Liver (tissue), 9 donors: Measurements from ENCODE around the gene SOWAHC. TPM values are rescaled to one million over a fixed set of nuclear protein-coding genes. Genes with fewer than 3 reads are reported as not detected.
"Not testable (repeated sequence)": the region's sequence is repeated elsewhere in the genome, so short reads cannot be mapped to it uniquely, and the experiment has no call there.

Source experiments
- DNase-seq: peaks from one replicate; pipeline ENCODE4 v3.0.0-alpha.2; 2017; ENCODE audit warnings: low spot score
- H3K27ac ChIP-seq, 2 donors: one replicate each; pipeline ENCODE4 v1.7.0; 2013; ENCODE audit warnings: inconsistent platforms in 2 of 2, low read length in 2 of 2, control low read depth in 1 of 2, low read depth in 1 of 2, mild to moderate bottlenecking in 1 of 2
- H3K27me3 ChIP-seq, 4 donors: one replicate each; pipeline versions ENCODE4 v1.6.1 to v1.7.0; 2013; ENCODE audit warnings: low read length in 3 of 4, inconsistent platforms in 1 of 4, mild to moderate bottlenecking in 1 of 4, moderate library complexity in 1 of 4; ENCODE audit not compliant: control insufficient read depth in 4 of 4, insufficient read depth in 4 of 4
- H3K36me3 ChIP-seq, 4 donors: one replicate each; pipeline versions ENCODE4 v1.6.1 to v1.7.0; 2013; ENCODE audit warnings: low read length in 3 of 4, mild to moderate bottlenecking in 3 of 4, low read depth in 1 of 4, moderate library complexity in 1 of 4; ENCODE audit not compliant: control insufficient read depth in 4 of 4, insufficient read depth in 3 of 4
- H3K4me1 ChIP-seq, 4 donors: one replicate each; pipeline versions ENCODE4 v1.6.1 to v1.7.0; 2013; ENCODE audit warnings: low read length in 3 of 4, mild to moderate bottlenecking in 3 of 4, moderate library complexity in 1 of 4; ENCODE audit not compliant: control insufficient read depth in 4 of 4, insufficient read depth in 4 of 4
- H3K4me3 ChIP-seq, 3 donors: one replicate each; pipeline versions ENCODE4 v1.6.1 to v1.7.0; 2013; ENCODE audit warnings: low read length in 3 of 3, control low read depth in 1 of 3, low read depth in 1 of 3, mild to moderate bottlenecking in 1 of 3
- H3K9ac ChIP-seq, 2 donors: one replicate each; pipeline ENCODE4 v1.7.0; 2013; ENCODE audit warnings: low read length in 2 of 2, mild to moderate bottlenecking in 2 of 2, moderate library complexity in 2 of 2, control low read depth in 1 of 2, low read depth in 1 of 2
- H3K9me3 ChIP-seq, 4 donors: one replicate each; pipeline versions ENCODE4 v1.6.1 to v1.7.0; 2013; ENCODE audit warnings: low read length in 3 of 4; ENCODE audit not compliant: control insufficient read depth in 4 of 4
- CTCF ChIP-seq: fragments of 150-350 bp; IDR thresholded peaks from 2 replicates; pipeline ENCODE4 v1.5.1; 2017; ENCODE audit warnings: improper control_type of control experiment, low read depth, low read length; ENCODE audit not compliant: missing input control
- GABPA ChIP-seq, 2 donors: IDR thresholded peaks in 1 of 2; conservative IDR thresholded peaks in 1 of 2; 2 replicates each; pipeline ENCODE4 v1.6.1; 2016; ENCODE audit warnings: antibody characterized with exemption in 2 of 2, mild to moderate bottlenecking in 1 of 2, moderate library complexity in 1 of 2
- HNF4G ChIP-seq: IDR thresholded peaks from 2 replicates; pipeline ENCODE4 v1.6.1; 2016; ENCODE audit warnings: antibody characterized with exemption
- JUND ChIP-seq, 2 donors: IDR thresholded peaks; 2 replicates each; pipeline ENCODE4 v1.6.1; 2016; ENCODE audit warnings: antibody characterized with exemption in 2 of 2
- MAX ChIP-seq: IDR thresholded peaks from 2 replicates; pipeline ENCODE4 v1.6.1; 2016; ENCODE audit warnings: antibody characterized with exemption
- REST ChIP-seq: IDR thresholded peaks from 2 replicates; pipeline ENCODE4 v1.6.1; 2016; ENCODE audit warnings: antibody characterized with exemption, mild to moderate bottlenecking
- TAF1 ChIP-seq: conservative IDR thresholded peaks from 2 replicates; pipeline ENCODE4 v1.6.1; 2016; ENCODE audit warnings: antibody characterized with exemption, mild to moderate bottlenecking
- ZBTB33 ChIP-seq: IDR thresholded peaks from 2 replicates; pipeline ENCODE4 v1.6.1; 2016; ENCODE audit warnings: antibody characterized with exemption
- WGBS: extraction: QIAGEN DNeasy Blood & Tissue Kit; methylation state at CpG from one replicate; pipeline ENCODE4 v1.1.7; 2013; 5-methylcytosine and 5-hydroxymethylcytosine counted together
- polyA plus RNA-seq, 2 donors: library from polyadenylated mRNA; stranded (reverse) in 1 of 2; unstranded in 1 of 2; fragments of 200-250 nt in 1 of 2; fragments of >200 nt in 1 of 2; fragmentation: Nextera tagmentation in 1 of 2; extraction: Ambion mirVana in 1 of 2; gene quantifications; one replicate each; pipeline versions ENCODE4 v1.2.1 to v1.2.3, GENCODE V29; 2013 to 2015
- total RNA-seq, 2 donors: library from RNA; depleted of rRNA; stranded (reverse); fragments of >200 nt; gene quantifications; one replicate each; pipeline ENCODE4 v1.2.3, GENCODE V29; 2014
- donor health status: healthy.
- donor health status: healthy.
- donor health status: healthy.
- donor health status: healthy.
- donor health status: healthy.

Gene SOWAHC
- total and polyA plus RNA-seq, 4 donors = 7.0 to 16.9 (median 9.2) TPM

GRCh38 chr2:109575373-109575772 lies 38.8 kb upstream of the SOWAHC start:
- H3K9me3 ChIP-seq = no peaks in the 10 kb centered on the region
- H3K27me3 ChIP-seq = no peaks in the 10 kb centered on the region
- TF ChIP-seq HNF4G (no peak), GABPA (IDR thresholded peaks at IDR 0.05 in 1 of 2, conservative IDR thresholded peaks at IDR 0.05 in 1 of 2) (no peak), ZBTB33 (no peak), REST (no peak)
- H3K4me3 ChIP-seq = no peak overlapping the region
- no peak overlapping the region for H3K9ac ChIP-seq
- H3K36me3 ChIP-seq = peaks cover 5 to 11% (median 6%) of the 10 kb centered on the region in 4 donors
- no peaks in the 10 kb centered on the region for H3K4me1 ChIP-seq
- DNase-seq = no peak
- 61% methylated on average over 1 of the region's 1 CpG for WGBS
- no peak overlapping the region for H3K27ac ChIP-seq

GRCh38 chr2:109577630-109578029 lies 36.5 kb upstream of the SOWAHC start:
- 98% methylated on average over 7 of the region's 7 CpGs for WGBS
- H3K4me3 ChIP-seq, DNase-seq, H3K27me3 ChIP-seq, H3K27ac ChIP-seq, H3K9me3 ChIP-seq, H3K4me1 ChIP-seq, H3K9ac ChIP-seq, H3K36me3 ChIP-seq: not testable (repeated sequence)

GRCh38 chr2:109582928-109583895 lies 31.0 kb upstream of the SOWAHC start:
- WGBS = 91% methylated on average over 6 of the region's 6 CpGs
- Histone ChIP-seq H3K4me3 (no peak overlapping the region), H3K27ac (no peak overlapping the region), H3K9me3 (no peaks in the 10 kb centered on the region), H3K27me3 (no peaks in the 10 kb centered on the region), H3K4me1 (no peaks in the 10 kb centered on the region), H3K36me3 (peaks cover 5 to 7% (median 6%) of the 10 kb centered on the region in 4 donors), H3K9ac (no peak overlapping the region)
- TF ChIP-seq JUND (IDR thresholded peaks at IDR 0.05) (no peak), GABPA (IDR thresholded peaks at IDR 0.05 in 1 of 2, conservative IDR thresholded peaks at IDR 0.05 in 1 of 2) (no peak), TAF1 (no peak), CTCF (no peak), MAX (no peak)
- no peak for DNase-seq
